Activated CD4-positive, alpha-beta T cell treated with anti-CD3 and anti-CD28 coated beads, Interleukin-2, amount 50 U/mL, for 4 hours (primary cell): ENCODE data around the gene FADS3.

Source experiments
- DNase-seq, 2 experiments: peaks; one replicate each; pipeline ENCODE4 v3.0.0-alpha.2; 2020

FADS3 gene

GRCh38 chr11:61833471-61833870 is 57.9 kb downstream of the FADS3 start:
- DNase-seq, result no peak

- no peak for DNase-seq
Observed at GRCh38 chr11:61832754-61833153, 58.6 kb downstream of the FADS3 start.

GRCh38 chr11:61832207-61832606 is 59.1 kb downstream of the FADS3 start:
- DNase-seq, result no peak

GRCh38 chr11:61830237-61831105 is 60.9 kb downstream of the FADS3 start:
- no peak for DNase-seq

GRCh38 chr11:61829806-61830205 is 61.5 kb downstream of the FADS3 start:
- DNase-seq, result no peak

GRCh38 chr11:61828629-61829407 is 62.5 kb downstream of the FADS3 start:
- DNase-seq, result no peak

GRCh38 chr11:61828379-61828628 is 63.0 kb downstream of the FADS3 start:
- no peak for DNase-seq

GRCh38 chr11:61827571-61828378 is 63.6 kb downstream of the FADS3 start, which contains the start of gene FADS2:
FADS2 (plus strand) TSS chr11:61828300; CDS start chr11:61828391, 91 bp downstream.
- DNase-seq, result peak; percentile 34 to 43

GRCh38 chr11:61826930-61827570 is 64.3 kb downstream of the FADS3 start:
- no peak for DNase-seq
